Prostate gland (tissue), 1 donor: ENCODE data around the gene SRMS.

ENCODE experiments used
- POLR2A ChIP-seq: fragments of 450-650 bp; IDR thresholded peaks from one replicate; pipeline ENCODE4 v1.6.1; 2016; ENCODE audit warnings: antibody characterized with exemption, mild to moderate bottlenecking
- POLR2AphosphoS5 ChIP-seq: sonication (generic); formaldehyde crosslinking; IDR thresholded peaks from one replicate; pipeline ENCODE4 v1.6.1; 2017; ENCODE audit warnings: antibody characterized with exemption

DNA sequence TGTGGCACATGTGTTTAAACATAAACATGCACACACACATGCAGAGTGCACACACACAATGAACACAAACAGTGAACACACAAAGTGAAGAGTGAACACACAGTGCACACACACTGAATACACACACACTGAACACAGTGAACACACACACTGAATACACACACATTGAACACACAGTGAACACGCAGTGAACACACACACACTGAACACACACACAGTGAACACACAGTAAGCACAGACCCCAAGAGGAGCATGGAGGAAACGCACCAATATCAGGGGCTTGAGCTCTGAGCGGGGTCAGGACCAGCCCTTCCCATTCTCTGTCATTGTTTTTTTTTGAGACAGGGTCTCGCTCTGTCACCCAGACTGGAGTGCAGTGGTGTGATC, 43.6 kb upstream of the SRMS start:
- no peak for TF ChIP-seq POLR2A
- TF ChIP-seq POLR2AphosphoS5: no peak
